NCI-H128 (cell line): ENCODE results near the gene NIP7.

Source experiments
- DNase-seq: peaks from one replicate; lab custom pipeline; 2025; ENCODE audit not compliant: unreplicated experiment; lab: John Stamatoyannopoulos, UW

NIP7 gene

DNA sequence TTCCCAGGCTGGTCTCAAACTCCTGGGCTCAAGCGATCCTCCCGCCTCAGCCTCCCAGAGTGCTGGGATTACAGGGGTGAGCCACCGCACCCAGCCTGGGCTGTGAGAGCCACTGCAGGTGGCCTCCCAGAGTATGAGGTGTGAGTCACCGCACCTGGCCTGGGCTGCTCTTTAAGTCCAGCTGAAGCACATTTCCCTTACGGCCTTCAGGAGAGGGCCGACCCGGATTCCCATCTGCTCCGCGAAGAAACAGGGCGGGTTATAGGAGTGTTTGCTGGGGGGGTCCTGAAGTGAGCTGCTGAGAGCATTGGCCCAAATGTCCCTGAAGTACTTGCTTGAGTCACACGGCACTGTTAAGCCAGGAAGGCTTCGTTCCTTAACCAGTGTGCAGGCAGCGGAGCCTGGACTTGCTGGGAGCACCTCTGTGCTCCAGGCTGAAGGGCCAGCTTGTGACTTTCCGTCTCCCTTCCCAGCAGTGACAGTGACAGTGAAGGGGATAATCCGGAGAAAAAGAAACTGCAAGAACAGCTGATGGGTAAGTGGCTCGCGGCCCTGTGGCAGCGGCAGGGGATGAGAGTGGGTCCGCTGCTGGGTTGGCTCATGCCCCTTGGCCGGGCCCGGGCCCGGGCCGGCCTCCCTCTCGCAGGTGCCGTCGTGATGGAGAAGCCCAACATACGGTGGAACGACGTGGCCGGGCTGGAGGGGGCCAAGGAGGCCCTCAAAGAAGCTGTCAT is 21.2 kb upstream of the NIP7 start:
- no peak for DNase-seq

DNA sequence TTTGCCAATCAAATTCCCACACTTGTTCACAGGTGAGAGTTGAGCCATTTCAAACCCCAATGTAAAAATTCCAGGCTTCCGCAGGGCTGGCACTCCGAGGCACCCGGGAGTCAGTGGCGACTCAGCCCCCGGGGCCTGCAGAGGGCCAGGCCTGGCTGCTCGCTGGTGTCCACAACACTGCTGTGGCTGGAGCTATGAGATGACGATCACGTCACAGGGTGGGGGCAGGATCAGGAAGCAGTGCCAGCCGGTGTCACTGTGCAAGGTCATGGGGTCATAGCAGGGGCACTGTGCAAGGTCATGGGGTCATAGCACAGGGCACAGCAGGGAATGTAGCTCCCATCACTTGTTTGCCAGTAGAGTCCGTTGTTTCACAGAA is 20.7 kb upstream of the NIP7 start:
- DNase-seq = no peak

DNA sequence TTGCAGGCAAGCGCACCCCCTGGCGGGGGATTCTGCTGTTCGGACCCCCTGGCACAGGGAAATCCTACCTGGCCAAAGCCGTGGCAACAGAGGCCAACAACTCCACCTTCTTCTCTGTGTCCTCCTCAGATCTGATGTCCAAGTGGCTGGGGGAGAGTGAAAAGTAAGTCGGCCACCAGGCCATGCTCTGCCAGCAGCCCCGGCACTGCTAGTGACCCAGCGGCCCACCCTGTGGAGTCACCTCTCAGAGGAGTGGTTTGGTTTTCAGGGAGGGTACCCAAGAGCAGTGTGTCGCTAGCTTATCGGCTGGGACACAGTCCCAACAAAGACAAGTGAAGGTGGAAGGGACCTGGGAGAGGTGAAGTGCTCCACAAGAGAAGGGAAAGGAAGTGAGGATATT is 20.2 kb upstream of the NIP7 start:
- DNase-seq = no peak

DNA sequence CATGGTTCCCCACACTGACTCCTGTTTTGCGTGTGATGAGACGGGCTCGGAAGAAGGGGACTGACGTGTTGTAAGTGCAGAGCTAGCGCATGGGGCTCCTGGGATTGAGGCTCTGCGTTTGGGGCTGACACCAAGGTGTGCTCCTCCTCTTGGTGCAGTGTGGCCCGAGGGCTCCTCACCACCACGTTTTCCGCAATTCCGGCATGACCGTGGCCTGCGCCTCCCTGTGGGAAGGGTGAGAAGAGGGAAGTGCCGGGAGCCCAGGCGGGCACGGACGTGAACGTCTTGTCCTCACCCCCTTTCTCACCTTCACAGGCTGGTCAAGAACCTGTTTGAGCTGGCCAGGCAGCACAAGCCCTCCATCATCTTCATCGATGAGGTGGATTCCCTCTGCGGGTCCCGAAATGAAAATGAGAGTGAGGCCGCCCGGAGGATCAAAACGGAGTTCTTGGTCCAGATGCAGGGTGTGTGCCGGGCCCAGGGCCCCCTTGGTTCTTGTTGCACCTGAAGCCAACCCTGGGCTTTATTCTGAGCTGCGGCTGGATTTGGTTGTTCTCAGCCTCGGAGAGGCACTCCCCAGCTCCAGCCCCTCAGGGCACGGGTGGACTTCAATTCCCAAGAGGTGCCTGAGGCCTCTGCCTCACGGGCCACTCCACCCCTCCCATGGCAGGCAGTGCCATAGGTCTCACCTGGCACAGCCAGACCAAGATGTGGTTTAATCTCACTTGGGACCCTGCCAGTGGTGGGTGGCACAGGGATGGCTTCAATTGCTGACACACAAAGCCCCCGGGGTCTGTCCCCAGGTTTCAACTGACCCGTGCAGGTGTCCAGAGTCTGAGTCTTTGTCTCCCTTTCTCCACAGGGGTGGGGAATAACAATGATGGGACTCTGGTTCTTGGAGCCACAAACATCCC is 19.5 kb upstream of the NIP7 start:
- no peak for DNase-seq

DNA sequence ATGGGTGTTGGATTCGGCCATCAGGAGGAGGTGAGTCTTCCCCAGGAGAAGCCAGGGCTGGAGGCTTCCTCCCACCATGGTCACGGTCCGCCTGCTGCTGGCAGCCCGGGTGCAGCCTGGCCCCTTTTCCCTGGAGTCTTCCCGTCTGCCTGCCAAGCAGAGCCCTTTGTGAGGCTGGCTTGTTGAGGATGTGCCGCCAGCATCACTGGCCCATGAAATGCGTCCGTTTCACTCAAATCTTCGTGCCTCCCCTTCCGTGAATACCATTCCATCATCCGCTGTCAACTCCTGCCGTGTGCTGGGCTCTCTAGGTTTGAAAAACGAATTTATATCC is 18.9 kb upstream of the NIP7 start:
- no peak for DNase-seq

DNA sequence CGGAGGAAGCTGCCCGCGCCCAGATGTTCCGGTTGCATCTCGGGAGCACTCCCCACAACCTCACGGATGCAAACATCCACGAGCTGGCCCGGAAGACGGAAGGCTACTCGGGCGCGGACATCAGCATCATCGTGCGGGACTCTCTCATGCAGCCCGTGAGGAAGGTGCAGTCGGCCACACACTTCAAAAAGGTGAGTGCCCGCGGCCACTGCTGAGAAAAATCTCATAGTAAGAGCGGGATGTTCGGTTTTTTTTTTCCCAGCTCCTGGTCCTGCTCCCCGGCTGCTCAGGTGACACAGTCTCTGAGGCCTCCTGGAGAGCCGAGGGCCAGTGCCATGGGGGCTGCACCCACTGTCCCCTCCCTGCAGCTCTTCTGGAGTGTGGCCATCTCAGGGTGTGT is 18.5 kb upstream of the NIP7 start:
- DNase-seq = no peak

DNA sequence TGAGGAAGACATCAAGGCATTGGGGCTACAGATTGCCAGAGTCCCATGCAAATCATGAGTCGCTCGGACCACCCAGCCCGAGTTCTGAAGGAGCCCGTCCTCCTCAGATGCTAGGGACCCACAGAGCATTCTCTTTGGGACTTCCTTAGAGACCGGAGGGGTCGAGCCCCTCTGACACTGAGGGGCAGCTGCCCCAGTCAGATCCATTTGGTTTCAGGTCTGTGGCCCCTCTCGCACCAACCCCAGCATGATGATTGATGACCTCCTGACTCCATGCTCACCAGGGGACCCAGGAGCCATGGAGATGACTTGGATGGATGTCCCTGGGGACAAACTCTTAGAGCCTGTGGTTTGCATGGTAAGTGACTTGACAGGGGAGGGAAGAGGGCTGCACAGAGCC is 17.2 kb upstream of the NIP7 start:
- no peak for DNase-seq

DNA sequence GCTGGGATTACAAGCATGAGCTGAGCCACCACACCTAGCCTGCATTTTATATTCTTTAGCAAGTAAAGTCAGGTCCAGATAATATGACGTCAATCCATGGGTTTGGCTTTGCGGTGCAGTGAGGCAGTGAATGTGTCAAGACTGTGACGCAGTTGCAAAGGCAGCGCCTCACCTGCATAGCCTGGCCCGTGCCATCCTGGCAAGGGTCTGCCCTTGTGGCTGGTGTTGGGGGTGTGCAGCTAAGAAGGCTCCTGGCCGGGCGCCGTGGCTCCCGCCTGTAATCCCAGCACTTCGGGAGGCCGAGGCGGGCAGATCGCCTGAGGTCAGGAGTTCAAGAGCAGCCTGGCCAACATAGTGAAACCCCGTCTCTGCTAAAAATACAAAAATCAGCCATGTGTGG is 16.2 kb upstream of the NIP7 start:
- no peak for DNase-seq

DNA sequence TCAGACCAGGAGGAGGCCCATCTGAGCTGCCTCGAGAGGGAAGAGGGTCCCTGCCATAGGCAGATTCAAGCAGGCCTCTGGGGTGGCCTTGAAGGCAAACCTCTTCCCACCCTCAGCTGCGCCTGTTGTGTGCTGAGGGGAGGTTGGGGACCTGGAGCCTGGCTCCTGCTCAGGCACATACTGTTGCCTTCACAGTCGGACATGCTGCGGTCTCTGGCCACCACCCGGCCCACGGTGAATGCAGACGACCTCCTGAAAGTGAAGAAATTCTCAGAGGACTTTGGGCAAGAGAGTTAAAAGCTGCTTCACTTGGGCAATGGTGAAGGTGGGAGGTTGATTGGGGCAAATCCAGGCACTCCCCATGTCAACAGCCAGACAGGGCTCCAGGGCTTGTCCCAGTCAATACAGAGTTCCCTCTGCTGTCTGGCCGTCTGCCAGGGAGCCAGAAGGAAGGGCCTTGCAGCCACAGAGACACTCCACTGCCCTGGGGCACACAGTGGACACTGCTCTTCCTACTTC is 15.5 kb upstream of the NIP7 start:
- no peak for DNase-seq

DNA sequence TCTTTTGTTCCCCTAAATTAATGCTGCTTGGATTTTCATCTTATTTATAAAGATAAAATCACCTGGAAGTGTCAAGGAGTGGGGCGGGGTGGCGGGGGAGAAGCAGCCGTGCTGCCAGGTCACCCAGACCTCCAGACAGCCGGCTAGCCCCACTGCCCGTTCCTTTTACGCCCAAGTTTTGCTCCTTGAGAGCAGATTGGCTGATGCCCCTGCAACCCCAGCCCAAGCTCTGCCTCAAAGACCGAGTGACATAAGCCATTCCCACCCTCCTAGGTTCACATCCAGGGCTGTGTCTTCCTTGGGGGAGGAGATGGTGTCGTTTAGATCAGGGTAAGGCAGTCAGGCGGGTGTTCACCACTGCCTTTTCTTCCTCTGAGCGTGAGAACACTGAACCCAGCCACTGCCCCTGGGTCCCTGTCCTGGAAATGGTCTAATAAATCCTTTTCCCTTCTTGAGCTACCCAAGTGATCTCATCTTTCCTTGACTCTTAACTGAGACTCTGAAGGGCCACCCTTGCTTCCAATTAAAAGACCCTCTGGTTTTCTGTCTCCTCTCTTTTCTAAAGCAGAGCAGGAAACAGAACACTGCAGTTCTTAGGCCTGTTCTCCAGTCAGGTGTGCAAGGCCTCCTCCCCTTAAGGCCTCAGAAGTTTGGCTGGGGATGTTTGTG is 14.9 kb upstream of the NIP7 start:
- no peak for DNase-seq

DNA sequence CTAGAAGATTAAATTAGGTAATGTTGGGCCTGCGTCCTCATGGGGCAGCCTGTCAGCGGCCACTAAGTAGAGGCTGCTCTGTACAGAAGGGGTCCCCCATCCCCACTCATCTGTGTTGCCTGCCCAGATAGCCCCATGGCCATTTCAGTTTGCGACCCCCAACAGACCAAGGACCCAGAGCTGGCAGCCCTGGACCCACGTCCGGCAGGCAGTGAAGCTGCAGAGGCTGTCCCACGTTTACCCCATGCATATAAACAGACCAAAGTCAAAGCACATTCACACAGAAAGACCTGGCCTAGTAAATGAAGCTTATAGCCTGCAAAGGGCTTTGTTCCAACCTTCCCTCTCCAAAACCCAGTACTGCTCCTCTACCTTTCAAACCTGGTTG is 13.8 kb upstream of the NIP7 start:
- no peak for DNase-seq

DNA sequence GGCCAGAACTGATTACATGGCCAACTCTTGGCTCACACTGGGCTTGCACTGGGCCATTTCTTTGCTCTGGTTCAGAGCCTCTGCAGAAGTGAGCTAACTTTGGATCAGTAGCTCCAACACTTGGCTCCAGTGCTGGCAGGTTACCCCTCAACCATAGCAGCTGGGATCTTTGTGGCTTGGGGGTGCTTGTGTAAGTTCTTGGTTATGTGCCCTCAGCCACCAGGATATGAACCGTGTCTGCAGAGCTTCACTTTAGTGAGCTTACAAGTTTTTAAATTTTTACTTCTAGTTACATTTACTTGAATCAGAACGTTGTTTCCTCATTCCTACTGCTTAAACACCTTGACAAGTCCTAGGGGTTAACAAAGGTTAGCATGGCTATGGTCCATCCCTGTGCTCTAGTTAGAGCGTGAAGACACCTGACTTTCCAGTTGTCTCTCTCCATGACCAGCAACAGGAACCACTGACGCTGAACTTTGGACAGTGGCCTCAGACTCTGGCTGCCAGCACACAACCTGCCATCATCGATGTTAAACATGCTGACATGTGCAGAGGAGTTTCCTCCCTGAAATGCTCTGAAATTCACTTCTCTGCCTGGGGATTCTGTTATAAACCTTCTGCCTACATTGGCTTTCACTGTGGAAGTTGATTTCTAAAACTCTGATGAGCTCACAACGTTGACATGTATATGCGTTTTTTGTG is 13.2 kb upstream of the NIP7 start:
- no peak for DNase-seq

DNA sequence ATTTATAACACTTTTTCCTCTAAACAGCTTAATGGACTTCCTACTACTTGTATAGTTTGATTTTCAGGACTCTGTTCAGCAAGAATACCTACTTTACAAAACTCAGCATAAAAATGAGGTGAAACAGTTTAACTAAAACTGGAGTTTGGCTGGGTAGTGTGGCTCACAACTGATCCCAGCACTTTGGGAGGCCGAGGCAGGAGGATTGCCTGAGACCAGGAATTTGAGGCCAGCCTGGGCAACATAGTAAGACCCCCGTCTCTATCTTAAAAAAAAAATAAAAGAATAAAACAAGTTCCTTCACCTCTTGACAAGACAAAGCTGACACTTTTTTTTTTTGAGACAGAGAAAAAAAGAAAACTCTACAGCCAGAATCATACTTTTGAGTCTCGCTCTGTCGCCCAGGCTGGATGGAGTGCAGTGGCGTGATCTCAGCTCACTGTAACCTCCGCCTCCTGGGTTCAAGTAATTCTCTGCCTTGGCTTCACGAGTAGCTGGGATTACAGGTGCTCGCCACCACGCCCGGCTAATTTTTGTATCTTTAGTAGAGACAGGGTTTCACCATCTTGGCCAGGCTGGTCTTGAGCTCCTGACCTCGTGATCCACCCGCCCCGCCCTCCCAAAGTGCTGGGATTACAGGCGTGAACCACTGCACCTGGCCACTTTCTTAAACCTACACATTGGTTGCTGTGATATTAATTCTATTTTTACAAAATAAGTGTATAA is 11.8 kb upstream of the NIP7 start:
- DNase-seq = no peak

DNA sequence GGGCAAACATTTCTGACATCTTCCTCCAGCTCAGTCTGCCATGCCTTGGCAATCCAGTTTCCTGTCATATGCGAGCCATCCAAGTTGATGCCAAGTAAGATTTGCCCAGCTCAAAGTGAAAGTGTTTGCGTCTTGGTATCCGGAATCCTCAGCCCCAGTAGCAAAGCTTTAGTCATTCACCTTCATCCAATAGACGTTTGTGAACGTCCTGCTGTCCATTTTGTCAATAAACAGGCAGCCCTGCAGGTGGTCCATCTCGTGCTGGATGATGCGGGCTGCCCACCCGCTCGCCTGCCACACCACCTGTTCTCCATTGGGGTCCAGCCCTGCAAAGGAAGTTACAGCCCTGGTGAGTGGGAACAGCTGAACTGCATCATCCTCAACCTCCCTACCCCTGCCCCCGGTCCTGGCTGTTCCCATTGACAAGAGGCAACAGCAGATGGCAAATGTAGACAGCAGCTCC is 10.7 kb upstream of the NIP7 start:
- no peak for DNase-seq

DNA sequence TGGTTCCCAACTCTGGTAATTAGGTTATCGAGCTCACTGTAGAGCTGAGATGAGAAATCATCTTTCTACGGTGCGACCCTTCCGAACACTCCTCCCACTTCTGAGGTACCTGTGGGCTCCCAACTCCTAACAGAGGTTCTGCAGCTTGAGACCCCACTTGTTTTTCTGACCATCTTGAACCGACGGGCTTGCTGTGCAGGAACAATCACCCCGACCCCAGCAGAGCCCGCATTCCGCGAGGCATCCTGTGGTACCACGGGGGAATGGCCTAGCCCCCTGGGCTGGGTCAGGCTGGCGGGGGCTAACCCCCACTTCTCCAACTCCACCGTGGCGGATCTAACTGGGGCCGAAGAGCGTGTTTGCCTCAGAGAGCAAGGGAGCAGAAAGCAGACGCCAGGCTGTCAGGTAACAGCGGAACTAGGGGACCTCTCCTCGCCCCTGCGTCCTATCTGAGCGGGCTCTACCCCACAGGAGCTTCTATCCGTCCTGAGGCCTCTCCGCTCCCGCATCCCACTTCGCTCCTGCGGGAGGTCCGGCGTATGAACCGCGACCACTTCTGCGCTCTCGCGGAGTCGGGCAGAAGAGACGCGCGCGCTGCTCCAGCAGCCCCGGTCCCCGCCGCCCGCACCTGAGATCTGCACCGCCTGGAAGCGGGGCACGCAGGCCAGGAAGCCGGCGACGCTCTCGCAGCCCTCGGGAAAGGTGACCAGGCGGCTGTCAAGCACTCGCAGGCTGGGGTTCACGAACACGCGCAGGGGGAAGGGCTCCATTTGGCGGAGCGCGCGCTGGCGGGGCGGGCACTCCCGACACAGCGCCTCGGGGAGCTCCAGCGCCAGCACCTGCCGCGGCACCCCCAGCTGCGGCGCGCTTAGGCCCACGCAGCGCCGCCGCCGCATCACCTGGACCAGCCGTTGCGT is 9.9 kb upstream of the NIP7 start:
- no peak for DNase-seq

DNA sequence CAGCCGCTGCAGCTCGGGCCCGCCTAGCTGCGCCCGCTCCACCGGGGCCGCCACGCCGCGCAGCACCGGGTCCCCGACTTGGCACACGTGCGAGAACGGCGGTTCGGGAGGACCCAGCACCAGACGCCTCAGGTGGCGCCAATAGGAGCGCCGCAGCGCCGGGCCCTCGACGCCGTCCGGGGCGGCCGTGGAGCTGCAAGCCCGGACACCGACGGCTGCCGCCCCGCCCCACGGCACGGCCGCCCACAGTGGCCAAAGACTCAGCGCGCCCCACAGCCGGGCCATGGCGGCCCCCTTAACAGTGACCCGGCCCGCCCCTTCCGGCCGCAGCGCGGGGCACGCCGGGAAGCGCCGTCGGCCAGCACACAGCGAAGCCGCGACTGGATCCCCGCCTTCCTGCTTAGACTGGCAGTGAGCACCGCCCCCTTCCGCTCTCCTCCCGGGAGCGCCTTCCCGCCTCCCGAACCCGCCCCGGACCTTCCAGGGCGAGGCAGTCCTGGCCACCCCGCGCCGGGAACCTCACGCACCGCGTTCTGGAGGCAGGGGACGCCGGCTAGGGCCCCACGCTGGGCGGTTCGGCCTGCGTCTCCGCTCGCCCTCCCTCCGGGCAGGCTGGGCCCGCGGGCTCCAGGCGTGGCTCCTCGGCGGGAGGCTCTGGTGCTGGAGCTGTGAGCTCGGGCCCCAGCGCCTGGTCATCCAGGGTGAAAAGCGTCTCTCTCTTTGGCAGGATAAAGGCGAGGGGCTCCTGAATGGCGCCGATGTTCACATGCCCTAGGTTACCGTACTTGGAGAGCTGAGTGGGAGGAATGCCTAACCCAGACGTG is 9.1 kb upstream of the NIP7 start, which contains the start of gene PDF:
Gene PDF, minus strand, starts transcription at position 303 of the 824 bp plus-strand sequence. Its CDS starts 18 bp downstream, at position 285.
- DNase-seq = peak; percentile 66

DNA sequence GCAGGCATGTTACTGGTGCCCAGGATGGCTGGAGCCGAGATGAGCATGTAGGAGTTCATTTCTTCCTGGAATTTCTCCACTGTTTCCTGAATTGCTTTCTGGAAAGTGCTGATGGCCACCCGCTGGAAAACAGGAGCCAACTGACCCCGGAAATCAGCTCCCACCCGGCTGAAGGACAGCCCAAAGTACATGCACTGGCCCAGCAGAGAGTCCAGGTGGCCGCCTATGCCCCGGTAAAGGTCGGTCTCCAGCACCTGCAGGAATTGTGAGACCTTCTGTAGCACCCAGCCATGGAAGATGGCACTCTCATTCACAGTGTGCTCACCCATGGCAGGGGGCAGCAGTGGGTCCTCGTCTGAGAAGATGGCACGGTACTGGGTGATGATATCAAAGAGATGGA is 4.9 kb upstream of the NIP7 start:
- no peak for DNase-seq

DNA sequence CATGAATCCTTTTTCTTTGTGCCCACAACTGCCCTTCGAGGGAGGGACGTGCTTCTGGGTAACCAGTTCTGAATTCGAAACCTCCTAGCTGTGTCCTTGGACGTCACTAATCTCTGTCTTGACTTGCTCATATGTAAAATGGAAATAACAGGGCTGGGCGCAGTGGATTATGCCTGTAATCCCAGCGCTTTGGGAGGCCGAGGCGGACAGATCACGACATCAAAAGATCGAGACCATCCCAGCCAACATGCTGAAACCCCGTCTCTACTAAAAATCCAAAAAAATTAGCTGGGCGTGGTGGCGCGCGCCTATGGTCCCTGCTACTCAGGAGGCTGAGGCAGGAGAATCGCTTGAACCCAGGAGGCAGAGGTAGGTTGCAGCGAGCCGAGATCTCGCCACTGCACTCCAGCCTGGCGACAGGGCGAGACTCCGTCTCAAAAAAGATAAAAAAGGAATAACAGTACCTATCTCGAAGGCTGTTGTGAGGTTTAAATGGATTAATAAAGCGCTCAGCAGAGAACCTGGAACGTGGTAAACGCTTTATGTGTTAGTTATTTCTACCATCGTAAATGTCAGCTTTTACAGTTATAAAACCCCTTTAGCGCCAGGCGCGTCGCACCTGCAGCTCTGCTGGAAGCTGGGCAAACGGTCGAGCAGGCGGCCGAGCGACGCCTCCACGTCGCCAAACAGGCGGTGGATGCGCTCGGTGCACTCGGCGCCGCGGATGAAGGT is 849 bp upstream of the NIP7 start:
- no peak for DNase-seq
